GM19455 (cell line): ENCODE measurements around the gene ZNF213.

ENCODE experiments used
- ATAC-seq: cut with Tn5 transposase; IDR thresholded peaks from one replicate; pipeline ENCODE4 v1.9.1; 2021; ENCODE audit not compliant: unreplicated experiment

ZNF213 gene

DNA sequence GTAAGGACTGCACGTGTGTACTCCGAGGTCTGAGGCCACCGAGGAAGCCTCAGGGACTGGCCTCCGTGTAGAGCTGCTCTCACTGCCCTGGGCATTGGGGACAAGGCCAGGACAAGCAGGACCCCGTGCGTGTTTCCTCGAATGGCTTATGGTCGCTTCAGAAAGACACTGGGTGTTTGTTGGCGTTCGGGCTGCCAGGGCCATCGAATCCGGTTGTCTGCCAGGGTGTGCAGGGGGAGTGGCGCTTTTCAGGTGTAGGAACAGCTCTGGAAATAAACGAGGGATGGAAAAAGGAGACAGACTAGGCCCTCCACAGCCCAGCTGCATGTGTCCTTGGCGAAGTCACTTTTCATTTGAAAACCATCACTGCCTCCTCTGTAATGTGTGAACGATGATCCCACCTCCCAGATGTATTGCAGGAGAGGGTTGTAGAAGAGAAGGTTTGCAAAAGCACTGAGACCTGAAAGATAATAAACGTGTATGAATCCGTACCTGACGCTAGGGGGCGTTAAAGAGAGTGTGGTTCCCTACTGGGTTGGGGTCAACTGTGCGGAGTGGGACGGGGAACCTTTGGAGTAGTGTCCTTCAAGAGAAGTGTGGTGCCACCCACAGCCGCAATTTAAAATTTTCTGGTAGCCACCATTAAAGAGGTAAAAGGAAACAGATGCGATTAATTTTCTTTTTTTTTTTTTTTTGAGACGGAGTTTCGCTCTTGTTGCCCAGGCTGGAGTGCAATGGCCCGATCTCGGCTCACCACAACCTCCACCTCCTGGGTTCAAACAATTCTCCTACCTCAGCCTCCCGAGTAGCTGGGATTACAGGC is 33.6 kb upstream of the ZNF213 start:
- no peak for ATAC-seq

DNA sequence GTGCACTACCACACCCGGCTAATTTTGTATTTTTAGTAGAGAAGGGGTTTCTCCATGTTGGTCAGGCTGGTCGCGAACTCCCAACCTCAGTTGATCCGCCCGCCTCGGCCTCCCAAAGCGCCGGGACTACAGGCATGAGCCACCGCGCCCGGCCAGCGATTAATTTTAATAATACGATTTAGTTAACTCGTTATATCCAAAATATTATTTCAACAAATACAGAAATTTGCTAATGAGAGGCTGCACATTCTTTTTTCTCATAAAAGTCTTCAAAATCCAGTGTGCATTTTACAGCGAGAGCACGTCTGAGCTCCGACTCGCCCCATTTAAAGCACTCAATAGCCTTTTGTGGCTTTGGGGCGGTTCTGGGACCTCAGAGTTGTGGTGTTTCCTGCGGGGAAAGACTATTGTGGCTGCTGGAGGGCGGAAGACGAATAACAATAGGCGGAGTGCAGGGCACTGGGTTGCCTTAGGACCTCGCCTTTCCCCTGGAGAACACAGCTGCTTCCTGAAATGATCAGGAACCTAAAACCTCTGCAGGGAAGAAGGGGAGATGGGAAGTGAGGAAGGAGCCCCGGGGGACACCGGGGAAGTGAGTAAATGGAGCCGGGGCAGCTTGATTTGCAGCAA is 32.9 kb upstream of the ZNF213 start:
- ATAC-seq, result no peak

DNA sequence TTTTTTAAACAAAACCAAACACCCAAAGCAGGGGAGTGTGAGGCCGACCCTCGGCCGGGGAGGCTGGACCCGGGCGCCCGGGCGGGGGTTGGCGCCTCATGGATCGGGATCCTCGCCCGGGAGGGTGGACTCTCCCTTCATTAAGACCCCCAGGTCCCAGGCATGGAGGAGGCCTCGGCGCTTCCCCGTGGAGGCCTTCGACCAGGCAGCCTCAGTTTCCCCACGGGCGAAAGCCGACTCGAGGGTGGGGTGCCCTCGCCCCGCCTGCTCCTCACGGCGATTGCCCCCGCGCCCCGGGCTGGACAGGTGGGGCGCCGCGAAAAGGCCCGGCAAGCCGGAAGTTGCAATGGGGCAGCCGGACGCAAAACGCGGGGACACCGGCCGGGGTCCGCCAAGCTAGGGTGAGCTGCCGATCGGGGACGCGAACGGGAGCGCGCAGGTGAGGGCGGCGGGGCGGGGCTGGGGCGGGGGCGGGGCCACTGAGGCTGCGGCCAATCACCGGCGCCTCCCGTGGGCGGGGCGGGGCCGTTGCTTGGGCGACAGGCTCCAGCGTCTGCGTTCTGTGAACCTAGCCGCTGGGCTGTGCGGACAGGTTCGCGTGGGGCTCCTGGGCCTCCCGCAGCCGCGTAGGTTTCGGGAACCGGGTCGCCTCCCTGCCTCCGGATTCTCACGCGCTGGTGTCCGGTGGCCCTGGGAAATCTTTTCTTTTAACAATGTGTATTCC is 28.5 kb upstream of the ZNF213 start:
- ATAC-seq, result peak; percentile 90

DNA sequence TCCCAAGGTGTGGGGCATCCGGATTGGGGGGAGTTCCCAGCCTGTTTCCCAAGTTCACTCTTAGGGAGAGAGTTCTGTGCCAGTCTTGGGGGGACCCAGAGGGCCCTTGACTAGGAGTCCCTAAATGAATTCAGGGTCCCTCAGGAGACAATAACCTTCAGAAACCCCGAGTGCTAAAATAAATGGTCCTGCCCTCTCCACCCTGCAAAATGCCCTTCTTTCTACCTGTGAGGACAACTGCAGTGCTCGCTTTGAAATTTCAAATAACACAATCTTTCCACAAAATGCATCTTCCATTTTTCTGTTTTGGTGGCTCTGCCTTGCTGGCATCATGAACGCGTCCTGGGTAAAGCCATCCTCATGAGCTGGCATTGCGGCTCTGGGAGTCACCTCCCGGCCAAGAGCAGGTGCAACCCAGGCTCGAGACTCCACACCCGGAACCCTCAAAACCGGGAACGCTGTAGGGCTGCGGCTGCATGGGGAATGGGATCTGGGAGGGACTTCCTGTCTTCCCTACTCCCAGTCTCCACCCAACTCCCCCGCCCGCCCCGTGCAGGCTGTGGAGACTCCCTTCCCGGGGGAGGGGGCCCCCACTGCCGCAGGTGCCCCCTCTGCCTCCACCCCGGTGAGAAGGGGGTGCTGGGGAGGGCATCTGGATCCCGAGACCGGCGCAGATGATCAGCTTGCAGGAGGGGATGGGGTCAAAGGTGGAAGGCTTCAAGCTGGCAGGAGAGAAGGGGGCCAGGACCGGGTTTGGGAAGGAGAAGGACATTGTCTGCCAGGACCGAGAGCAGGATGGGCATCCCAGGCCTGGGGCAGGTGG is 22.6 kb upstream of the ZNF213 start, which contains the start of gene ZNF205:
Gene ZNF205, plus strand, starts transcription at position 529 of the 823 bp plus-strand sequence. CDS start 845 bp downstream, outside the sequence.
- ATAC-seq, result no peak

DNA sequence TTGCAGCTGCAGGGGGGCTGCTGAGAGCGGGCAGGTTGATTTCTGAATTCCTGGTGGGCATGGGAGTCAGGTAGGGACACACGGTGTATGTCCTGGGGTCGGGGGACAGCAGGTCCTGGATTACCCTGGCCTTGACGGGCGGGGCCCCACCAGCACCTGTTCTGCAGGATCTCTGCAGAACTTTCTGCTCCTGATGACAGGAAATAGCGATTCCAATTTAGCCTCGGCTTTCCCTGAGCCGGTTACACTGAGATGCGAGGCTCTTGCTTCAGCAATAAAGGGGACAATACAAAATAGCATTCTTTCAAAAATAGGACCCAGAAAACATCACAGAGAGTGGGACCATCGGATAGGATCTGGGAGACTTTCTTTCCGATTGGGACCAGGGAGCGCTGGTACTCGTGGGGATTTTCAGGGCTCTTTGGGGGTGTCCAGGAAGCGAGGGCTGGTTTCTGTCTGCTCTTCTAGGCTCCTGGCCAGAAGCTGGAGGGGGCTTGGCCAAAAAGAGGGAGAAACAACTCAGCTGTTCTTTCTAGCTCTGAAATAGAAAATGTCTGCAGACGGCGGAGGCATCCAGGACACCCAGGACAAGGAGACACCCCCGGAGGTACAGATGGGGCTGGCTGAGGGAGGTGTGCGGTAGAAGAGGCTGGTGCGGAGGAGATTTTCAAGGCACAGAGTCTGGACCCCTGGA is 21.8 kb upstream of the ZNF213 start:
- ATAC-seq, result no peak

DNA sequence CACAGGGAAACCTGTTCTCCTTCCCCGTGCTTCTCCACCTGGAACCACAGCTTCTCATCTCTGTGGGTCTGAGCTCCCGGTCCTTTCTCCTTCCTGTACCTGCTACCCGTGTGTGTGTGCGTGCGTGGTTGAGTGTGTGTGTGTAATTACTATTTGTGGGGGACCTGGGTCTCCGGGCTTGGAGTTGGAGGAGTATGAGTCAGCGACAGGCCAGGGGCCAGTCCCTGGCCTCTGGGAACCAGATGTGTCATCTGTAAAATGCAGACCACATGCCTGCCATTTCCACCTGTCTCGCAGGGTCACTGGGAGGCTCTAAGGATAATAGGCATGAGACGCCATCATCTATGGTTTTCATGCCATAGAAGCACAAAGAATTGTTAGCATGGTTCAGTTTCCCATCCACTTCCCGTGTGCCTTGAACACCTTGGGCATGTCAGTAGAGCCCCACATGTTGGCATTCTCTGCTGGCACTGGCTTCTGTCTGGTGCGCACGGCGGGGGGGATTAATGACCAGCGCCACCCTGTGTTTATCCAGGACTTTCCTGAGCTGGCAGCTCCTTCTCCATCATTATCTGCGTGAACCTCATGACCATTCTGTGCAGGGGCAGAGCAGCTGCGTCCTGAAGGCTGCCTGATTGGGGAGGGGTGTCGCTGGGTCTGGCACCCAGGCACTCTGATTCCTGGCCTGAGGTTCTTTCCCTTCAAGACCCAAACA is 20.9 kb upstream of the ZNF213 start:
- ATAC-seq, result no peak

DNA sequence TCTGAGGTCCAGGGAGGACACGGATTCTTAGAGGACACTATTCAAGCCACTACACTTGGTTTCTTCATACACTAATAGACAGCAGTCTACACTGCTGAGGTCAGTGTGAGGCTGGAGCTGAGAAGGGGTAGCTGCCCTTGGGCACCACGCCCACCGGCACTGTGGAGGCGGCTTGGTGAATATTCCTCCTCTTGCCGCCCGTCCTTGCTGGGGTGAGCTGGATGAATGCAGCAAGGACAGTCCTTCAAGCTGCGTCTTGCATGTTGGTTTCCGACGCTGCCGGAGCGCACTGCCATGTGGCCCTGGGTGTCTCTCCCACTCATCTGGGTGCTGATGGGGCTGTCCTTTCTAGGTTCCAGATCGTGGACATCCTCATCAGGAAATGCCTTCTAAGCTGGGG is 19.8 kb upstream of the ZNF213 start:
- no peak for ATAC-seq

DNA sequence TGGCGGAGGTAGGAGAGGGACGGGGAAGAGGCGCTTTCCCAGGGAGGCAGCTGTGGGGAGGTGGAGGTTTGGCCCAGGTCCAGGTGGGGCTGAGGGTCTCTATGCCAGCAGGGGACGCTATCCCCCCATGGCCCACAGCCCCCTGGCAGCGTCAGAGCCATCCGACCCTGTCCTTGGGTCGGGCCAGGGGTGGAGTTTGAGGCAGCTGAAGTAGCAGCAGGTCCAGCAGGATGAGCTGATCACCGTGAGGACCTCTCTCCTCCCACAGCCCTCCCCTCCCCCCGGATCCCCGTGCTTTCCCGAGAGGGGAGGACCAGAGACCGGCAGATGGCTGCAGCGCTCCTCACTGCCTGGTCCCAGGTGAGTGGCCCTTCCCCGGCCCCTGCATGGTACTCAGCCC is 19.3 kb upstream of the ZNF213 start:
- no peak for ATAC-seq

DNA sequence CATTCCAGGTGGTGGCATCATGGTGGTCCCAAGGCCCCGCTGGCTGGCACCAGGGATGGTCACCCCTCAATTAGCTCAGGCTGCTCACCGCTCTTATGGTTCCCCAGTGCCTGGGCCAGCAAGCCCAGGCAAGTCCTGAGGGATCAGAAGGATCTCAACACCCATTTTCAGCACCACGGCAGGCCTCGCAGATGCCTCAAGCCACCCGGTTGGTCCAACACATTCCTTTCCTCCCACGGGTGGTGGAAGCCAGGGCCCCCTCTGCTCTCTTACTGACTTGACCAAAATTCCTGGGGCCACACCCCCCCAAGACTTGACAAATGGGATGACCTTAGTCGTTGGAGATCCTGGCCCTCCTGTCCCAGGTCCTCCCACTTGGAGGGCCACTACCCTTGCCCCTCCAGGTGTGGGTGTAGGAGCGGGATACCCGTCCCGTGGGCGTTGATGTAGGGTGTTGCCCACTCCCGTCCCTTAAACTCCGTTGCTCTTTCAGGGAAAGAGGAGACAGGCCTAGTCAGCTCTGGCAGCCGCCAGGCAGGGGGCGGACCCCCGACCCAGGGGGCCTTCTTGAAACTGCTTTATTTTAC is 16.5 kb upstream of the ZNF213 start:
- ATAC-seq, result no peak

DNA sequence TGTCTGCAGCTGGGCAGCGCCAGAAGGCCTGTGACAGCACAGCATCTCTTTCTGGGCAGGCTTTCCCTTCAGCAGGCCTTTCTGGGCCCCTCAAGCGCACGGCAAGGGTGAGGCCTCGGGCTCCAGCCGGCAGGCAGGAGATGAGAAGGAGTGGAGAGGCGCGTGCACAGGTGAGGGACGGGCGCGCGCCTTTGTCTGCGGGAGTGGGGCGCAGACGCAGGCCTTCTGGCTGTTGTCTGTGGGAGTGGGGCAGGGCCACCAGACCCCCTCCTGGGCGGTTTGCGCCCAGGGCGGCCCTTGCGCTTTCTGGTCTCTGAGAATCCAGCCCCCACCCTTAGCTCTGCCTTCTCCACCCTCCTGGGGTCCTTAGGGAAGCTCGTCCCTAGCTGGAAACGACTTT is 16.0 kb upstream of the ZNF213 start:
- ATAC-seq, result no peak

DNA sequence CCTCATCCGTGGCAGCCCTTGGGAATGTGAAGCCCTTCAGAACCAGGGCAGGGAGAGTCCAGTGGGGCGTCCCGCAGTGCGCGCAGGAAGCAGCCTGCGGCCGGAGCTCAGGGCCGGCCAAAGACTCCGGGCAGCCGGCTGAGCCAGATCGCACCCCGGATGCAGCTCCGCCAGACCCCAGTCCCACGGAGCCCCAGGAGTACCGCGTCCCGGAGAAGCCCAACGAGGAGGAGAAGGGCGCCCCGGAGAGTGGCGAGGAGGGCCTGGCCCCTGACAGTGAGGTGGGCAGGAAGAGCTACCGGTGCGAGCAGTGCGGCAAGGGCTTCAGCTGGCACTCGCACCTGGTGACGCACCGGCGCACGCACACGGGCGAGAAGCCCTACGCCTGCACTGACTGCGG is 15.5 kb upstream of the ZNF213 start:
- ATAC-seq, result no peak

DNA sequence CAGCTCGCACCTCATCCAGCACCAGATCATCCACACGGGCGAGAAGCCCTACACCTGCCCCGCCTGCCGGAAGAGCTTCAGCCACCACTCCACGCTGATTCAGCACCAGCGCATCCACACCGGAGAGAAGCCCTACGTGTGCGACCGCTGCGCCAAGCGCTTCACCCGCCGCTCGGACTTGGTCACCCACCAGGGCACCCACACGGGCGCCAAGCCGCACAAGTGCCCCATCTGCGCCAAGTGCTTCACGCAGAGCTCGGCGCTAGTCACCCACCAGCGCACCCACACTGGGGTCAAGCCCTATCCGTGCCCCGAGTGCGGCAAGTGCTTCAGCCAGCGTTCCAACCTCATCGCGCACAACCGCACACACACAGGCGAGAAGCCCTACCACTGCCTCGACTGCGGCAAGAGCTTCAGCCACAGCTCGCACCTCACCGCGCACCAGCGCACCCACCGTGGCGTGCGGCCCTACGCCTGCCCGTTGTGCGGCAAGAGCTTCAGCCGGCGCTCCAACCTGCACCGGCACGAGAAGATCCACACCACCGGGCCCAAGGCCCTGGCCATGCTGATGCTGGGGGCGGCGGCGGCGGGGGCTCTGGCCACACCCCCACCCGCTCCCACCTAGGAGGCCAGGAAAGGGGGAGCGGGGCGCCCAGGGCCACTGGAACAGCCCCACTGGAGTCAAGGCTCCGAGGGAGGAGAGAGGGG is 15.0 kb upstream of the ZNF213 start:
- no peak for ATAC-seq

DNA sequence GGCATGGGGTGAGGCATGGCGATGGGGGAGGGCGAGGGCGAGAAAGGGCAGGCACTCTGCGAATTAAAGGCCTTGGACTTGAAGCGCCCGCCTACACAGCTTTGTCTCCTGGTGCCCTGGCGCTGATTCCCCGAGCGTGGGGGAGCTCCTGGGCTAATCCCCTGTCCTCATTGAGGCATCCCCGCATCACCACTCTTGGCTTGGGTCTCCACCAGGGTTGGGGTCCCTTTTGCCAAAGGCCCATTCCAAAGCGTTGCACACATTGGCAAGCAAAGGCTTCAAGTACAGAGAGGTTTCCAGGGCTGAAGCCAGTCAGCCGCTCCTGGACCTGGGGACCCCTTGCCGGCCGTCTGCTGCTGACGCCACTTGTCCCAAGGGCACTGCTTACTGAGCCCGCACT is 14.4 kb upstream of the ZNF213 start:
- ATAC-seq, result no peak

DNA sequence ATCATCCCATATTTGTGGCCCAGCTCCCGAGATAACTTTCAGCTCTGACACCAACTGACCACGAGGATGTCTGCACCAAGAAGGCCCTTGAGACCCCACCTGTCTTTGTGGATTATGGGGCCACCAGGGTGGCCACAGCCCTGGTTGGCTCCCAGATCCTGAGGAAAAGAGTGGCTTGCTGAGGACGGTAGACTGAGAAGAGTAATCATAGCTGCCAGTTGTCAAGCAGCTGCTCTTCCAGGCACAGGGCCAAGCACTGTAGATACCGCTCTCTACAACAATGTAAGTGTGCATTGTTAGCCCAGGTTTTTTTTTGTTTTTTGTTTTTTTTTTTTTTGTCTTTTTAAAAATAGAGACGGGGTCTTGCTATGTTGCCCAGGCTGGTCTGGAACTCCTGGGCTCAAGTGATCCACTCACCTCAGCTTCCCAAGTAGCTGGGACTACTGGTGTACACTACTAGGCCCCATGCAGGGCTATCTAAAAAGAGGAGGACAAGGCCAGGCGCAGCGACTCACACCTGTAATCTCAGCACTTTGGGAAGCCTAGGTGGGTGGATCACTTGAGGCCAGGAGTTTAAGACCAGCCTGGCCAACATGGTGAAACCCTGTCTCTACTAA is 12.9 kb upstream of the ZNF213 start:
- no peak for ATAC-seq

DNA sequence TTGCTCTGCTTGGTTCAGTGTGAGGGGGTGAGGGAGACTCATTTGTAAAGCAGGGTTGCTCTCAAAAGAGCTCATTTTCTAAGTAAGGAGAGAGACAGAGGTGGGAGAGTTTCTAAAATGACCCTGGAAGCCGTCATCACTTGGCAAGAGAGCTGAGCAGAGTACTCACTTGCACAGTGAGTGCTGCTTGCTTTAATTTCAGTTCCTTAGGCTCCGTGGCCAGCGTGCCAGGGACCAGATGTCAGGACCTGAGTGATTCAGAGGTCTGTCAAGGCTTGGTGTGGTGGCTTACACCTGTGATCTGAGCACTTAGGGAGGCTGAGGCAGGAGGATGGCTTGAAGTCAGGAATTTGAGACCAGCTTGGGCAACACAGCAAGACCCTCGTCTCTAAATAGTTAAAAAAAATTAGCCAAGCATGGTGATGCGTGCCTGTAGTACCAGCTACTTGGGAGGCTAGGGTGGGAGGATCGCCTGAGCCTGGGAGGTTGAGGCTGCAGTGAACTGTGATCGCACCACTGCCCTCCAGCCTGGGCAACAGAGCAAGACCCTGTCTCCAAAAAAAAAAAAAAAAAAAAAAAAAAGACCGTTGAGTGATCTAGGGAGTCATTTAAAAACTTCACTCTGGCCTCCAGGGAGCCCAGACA is 11.8 kb upstream of the ZNF213 start:
- no peak for ATAC-seq

DNA sequence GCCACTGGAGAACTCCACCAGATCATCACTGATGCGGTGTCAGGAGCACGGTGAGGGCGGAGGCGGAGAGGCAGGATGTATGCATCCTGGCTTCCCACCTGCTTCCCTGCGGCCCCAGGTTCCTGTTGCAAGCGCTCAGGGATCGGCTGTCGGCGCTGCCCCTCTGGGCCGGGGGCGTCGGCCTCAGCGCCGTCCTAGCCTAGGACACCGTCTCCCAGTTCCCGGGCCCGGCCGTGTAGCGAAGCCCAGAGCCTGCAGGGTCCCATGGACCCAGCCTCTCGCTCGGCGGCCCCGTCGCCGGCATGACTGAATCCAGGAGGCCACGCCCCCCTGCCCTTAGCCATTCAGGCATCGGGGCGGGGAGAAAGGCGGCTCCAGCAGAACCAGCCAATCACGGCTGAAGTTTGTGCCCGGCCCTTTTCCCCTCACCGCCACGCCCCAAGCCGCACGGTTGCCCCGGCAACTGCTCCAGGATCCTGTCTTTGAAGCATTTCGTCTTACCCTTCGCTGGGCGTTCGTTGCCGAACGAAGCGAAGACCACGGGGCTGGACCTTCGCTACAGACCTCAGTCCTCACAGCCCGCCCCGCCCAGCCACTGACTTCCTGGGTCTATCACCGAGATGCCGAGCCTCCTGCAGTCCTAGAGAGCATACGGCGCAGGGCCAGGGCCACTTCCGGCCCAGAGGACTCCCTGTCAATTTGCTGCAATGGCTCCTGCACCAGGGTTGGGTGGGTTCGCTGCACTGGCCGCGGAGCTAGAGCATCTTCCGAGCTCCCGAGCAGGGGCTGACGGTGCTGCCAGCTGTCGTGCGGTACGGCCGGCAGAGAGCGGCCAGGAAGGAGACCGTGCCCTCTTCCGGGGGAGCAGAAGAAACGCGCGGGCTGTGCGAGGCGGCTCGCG is 10.6 kb upstream of the ZNF213 start:
- peak; percentile 80 for ATAC-seq

DNA sequence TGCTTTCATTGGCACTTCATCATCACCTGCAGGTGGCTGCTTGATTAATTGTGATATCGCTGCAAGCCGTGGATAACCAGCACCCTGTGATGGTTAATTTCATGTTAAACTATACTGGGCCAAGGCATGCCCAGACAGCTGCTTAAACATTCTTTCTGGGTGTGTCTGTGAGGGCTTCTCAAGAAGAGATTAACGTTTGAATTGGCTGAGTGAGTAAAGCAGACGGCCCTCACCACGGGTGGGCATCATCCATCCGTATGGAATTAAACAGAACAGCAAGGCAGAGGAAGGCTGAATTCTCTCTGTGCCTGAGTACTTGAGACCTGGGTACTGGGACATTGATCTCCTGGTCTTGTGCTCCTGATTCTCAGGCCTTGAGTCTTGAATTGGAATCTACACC is 7.1 kb upstream of the ZNF213 start:
- ATAC-seq, result no peak
